K562 (cell line): Measurements from ENCODE around the gene PRIM1. TPM values are rescaled to one million over a fixed set of nuclear protein-coding genes. Genes with fewer than 3 reads are reported as not detected.

Experiments used
- CHD2 ChIP-seq: IDR thresholded peaks from 2 replicates; pipeline ENCODE4 v1.6.1; 2011; ENCODE audit warnings: low read depth, low read length
- CHD4 ChIP-seq: fragments of 200-600 bp; sonication (generic); IDR thresholded peaks from 3 replicates; pipeline ENCODE4 v1.6.1; 2012; ENCODE audit warnings: low read depth, mild to moderate bottlenecking, mixed read lengths, low read length, inconsistent platforms; ENCODE audit not compliant: insufficient read depth, insufficient replicate concordance, poor library complexity, severe bottlenecking
- DPF2 ChIP-seq: fragments of 450-650 bp; IDR thresholded peaks from 2 replicates; pipeline ENCODE4 v1.6.1; 2016
- KDM1A ChIP-seq, 2 experiments: fragments of 450-650 bp; IDR thresholded peaks; 2 replicates each; pipeline ENCODE4 v1.6.1; 2016; ENCODE audit warnings: mild to moderate bottlenecking in 2 of 2
- RAD51 ChIP-seq: fragments of 450-650 bp; IDR thresholded peaks from 2 replicates; pipeline ENCODE4 v1.7.1; 2016; ENCODE audit warnings: low read depth, mild to moderate bottlenecking, borderline replicate concordance
- SAFB2 ChIP-seq: fragments of 200-400 bp; formaldehyde crosslinking; IDR thresholded peaks from 2 replicates; pipeline ENCODE4 v1.6.1; 2018; ENCODE audit warnings: borderline replicate concordance, low read length, low read depth, moderate library complexity; ENCODE audit not compliant: severe bottlenecking
- SMAD1 ChIP-seq: fragments of 150-350 bp; IDR thresholded peaks from 2 replicates; pipeline ENCODE4 v1.6.1; 2014; ENCODE audit warnings: low read length, low read depth; ENCODE audit not compliant: partially characterized antibody
- SOX6 ChIP-seq: fragments of 450-650 bp; IDR thresholded peaks from 2 replicates; pipeline ENCODE4 v1.6.1; 2014; ENCODE audit warnings: mild to moderate bottlenecking
- ZC3H8 ChIP-seq: fragments of 450-650 bp; IDR thresholded peaks from 2 replicates; pipeline ENCODE4 v1.6.1; 2017
- ZNF12 ChIP-seq: sonication (generic); formaldehyde crosslinking; IDR thresholded peaks from 2 replicates; pipeline ENCODE4 v1.4.0; 2020; ENCODE audit warnings: mild to moderate bottlenecking, missing genetic modification reagents
- ZNF668 ChIP-seq: fragments of 250-450 bp; sonication (Bioruptor Pico); IDR thresholded peaks from 2 replicates; pipeline ENCODE4 v1.8.0; 2022; ENCODE audit warnings: mild to moderate bottlenecking, inconsistent platforms
- ZNF695 ChIP-seq: fragments of 450-650 bp; formaldehyde crosslinking; IDR thresholded peaks from 2 replicates; pipeline ENCODE4 v1.4.0; 2020; ENCODE audit warnings: mild to moderate bottlenecking, moderate library complexity
- polyA plus RNA-seq, 8 experiments: library from polyadenylated mRNA; depleted of rRNA in 4 of 8; stranded (reverse) in 5 of 8; unstranded in 3 of 8; fragments of >200 nt; fragmentation: Nextera tagmentation in 2 of 8; fragmentation: Illumina TruSeq in 1 of 8; extraction: Ambion mirVana in 2 of 8; extraction: Trizol in 1 of 8; gene quantifications; 2 replicates each; pipeline versions ENCODE4 v1.2.1 to v1.2.3, GENCODE V29; 2011 to 2014; ENCODE audit warnings: inconsistent platforms in 1 of 8, missing spikeins in 1 of 8
- total RNA-seq, 7 experiments: library from RNA; depleted of rRNA in 6 of 7; stranded (reverse); fragments of >200 nt in 6 of 7; fragmentation: Illumina TruSeq in 2 of 7; extraction: Trizol in 2 of 7; gene quantifications; 2 replicates each; pipeline versions ENCODE4 v1.2.1 to v1.2.3, GENCODE V29; 2011 to 2021; ENCODE audit warnings: low replicate concordance in 1 of 7
- TF ChIP-seq, protein P1 (sequence below): fragments of 450-650 bp; IDR thresholded peaks from 2 replicates; pipeline ENCODE4 v1.6.1; 2018; ENCODE audit warnings: mild to moderate bottlenecking, low read depth; ENCODE audit not compliant: partially characterized antibody
- TF ChIP-seq, protein P2 (sequence below): fragments of 450-650 bp; IDR thresholded peaks from 2 replicates; pipeline ENCODE4 v1.6.1; 2014; ENCODE audit warnings: low read depth, mild to moderate bottlenecking, moderate library complexity, borderline replicate concordance
- TF ChIP-seq, protein P3 (sequence below): sonication (generic); formaldehyde crosslinking; IDR thresholded peaks from 2 replicates; pipeline ENCODE4 v1.8.1; 2023; ENCODE audit warnings: mild to moderate bottlenecking, missing genetic modification reagents
- TF ChIP-seq, protein P4 (sequence below): sonication (generic); formaldehyde crosslinking; IDR thresholded peaks from 2 replicates; pipeline ENCODE4 v1.8.0; 2022; ENCODE audit warnings: mild to moderate bottlenecking, missing genetic modification reagents

The PRIM1 gene
- total and polyA plus RNA-seq, 9 of the 15 experiments (the other 6 are each of a cell fraction or from before 2014, with no cell fraction given), result 67.2 to 179 (median 140) TPM

DNA sequence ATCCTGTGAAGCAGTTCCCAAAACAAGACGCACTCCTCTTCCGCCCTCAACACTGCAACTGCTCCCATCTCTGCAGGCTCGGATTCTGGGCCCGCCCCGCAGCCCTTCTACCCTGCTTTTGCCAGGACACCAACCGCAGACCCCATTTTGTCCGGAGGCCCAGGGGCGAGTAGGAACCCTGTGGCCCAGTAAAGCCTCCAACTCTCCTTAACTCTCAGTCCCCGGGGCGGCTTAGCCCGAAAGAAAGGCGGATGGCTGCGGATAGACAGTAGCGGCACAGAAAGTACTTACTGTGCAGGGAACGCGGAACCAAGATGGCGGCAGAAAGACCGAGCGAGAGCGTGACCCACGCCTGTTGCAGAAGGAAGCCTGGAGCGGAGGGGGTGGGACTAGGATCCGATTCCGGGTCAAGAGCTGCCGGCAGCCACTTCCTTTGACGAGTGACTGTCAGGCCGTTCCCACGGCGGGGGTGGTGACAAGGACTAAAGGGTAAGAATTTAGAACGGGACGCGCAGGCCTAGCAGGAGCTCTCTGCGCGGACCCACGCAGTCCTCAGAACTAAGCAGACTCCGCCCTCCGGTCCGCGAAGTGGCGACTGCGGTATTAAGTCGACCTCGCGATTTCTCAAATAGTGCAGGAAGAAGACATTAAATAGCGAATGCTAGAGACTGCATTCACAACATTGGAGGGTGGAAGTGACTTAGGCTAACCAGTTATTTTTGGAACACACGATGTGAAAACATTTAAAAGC lies 27.0 kb downstream of the PRIM1 start, which contains the start of gene NACA (continued):
- peak; percentile 83 for TF ChIP-seq CHD2
- TF ChIP-seq SMAD1, result peak; percentile 89
- peak; percentile 39; the same call in 1 of the 2 replicates for TF ChIP-seq DPF2
- TF ChIP-seq ZC3H8, result no peak
- TF ChIP-seq ZNF12 (CRISPR knock-in tag), result no peak
- TF ChIP-seq RAD51, result no peak
- no peak for TF ChIP-seq ZNF668 (CRISPR knock-in tag)
- TF ChIP-seq, protein P1, sequence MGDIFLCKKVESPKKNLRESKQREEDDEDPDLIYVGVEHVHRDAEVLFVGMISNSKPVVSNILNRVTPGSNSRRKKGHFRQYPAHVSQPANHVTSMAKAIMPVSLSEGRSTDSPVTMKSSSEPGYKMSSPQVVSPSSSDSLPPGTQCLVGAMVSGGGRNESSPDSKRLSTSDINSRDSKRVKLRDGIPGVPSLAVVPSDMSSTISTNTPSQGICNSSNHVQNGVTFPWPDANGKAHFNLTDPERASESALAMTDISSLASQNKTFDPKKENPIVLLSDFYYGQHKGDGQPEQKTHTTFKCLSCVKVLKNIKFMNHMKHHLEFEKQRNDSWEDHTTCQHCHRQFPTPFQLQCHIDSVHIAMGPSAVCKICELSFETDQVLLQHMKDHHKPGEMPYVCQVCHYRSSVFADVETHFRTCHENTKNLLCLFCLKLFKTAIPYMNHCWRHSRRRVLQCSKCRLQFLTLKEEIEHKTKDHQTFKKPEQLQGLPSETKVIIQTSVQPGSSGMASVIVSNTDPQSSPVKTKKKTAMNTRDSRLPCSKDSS, result peak; percentile 28
- TF ChIP-seq, protein P2, sequence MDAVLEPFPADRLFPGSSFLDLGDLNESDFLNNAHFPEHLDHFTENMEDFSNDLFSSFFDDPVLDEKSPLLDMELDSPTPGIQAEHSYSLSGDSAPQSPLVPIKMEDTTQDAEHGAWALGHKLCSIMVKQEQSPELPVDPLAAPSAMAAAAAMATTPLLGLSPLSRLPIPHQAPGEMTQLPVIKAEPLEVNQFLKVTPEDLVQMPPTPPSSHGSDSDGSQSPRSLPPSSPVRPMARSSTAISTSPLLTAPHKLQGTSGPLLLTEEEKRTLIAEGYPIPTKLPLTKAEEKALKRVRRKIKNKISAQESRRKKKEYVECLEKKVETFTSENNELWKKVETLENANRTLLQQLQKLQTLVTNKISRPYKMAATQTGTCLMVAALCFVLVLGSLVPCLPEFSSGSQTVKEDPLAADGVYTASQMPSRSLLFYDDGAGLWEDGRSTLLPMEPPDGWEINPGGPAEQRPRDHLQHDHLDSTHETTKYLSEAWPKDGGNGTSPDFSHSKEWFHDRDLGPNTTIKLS, result peak; percentile 81
- TF ChIP-seq, protein P3, sequence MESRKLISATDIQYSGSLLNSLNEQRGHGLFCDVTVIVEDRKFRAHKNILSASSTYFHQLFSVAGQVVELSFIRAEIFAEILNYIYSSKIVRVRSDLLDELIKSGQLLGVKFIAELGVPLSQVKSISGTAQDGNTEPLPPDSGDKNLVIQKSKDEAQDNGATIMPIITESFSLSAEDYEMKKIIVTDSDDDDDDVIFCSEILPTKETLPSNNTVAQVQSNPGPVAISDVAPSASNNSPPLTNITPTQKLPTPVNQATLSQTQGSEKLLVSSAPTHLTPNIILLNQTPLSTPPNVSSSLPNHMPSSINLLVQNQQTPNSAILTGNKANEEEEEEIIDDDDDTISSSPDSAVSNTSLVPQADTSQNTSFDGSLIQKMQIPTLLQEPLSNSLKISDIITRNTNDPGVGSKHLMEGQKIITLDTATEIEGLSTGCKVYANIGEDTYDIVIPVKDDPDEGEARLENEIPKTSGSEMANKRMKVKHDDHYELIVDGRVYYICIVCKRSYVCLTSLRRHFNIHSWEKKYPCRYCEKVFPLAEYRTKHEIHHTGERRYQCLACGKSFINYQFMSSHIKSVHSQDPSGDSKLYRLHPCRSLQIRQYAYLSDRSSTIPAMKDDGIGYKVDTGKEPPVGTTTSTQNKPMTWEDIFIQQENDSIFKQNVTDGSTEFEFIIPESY (CRISPR knock-in tag), result peak; percentile 67
- TF ChIP-seq ZNF695 (CRISPR knock-in tag), result no peak
- TF ChIP-seq, protein P4, sequence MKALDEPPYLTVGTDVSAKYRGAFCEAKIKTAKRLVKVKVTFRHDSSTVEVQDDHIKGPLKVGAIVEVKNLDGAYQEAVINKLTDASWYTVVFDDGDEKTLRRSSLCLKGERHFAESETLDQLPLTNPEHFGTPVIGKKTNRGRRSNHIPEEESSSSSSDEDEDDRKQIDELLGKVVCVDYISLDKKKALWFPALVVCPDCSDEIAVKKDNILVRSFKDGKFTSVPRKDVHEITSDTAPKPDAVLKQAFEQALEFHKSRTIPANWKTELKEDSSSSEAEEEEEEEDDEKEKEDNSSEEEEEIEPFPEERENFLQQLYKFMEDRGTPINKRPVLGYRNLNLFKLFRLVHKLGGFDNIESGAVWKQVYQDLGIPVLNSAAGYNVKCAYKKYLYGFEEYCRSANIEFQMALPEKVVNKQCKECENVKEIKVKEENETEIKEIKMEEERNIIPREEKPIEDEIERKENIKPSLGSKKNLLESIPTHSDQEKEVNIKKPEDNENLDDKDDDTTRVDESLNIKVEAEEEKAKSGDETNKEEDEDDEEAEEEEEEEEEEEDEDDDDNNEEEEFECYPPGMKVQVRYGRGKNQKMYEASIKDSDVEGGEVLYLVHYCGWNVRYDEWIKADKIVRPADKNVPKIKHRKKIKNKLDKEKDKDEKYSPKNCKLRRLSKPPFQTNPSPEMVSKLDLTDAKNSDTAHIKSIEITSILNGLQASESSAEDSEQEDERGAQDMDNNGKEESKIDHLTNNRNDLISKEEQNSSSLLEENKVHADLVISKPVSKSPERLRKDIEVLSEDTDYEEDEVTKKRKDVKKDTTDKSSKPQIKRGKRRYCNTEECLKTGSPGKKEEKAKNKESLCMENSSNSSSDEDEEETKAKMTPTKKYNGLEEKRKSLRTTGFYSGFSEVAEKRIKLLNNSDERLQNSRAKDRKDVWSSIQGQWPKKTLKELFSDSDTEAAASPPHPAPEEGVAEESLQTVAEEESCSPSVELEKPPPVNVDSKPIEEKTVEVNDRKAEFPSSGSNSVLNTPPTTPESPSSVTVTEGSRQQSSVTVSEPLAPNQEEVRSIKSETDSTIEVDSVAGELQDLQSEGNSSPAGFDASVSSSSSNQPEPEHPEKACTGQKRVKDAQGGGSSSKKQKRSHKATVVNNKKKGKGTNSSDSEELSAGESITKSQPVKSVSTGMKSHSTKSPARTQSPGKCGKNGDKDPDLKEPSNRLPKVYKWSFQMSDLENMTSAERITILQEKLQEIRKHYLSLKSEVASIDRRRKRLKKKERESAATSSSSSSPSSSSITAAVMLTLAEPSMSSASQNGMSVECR, result no peak; the same call in none of the 2 replicates
- peak; percentile 64; the same call in 1 of the 2 replicates for TF ChIP-seq SOX6
- TF ChIP-seq KDM1A (IDR thresholded peaks at IDR 0.05), result no peak
- no peak for TF ChIP-seq CHD4
- no peak for TF ChIP-seq SAFB2
